Measurements from ENCODE around the gene TAB3. TPM values are rescaled to one million over a fixed set of nuclear protein-coding genes. Genes with fewer than 3 reads are reported as not detected.
A peak's percentile ranks its signal among the peaks of the same experiment; 100 is the strongest.

Gene TAB3, protein sequence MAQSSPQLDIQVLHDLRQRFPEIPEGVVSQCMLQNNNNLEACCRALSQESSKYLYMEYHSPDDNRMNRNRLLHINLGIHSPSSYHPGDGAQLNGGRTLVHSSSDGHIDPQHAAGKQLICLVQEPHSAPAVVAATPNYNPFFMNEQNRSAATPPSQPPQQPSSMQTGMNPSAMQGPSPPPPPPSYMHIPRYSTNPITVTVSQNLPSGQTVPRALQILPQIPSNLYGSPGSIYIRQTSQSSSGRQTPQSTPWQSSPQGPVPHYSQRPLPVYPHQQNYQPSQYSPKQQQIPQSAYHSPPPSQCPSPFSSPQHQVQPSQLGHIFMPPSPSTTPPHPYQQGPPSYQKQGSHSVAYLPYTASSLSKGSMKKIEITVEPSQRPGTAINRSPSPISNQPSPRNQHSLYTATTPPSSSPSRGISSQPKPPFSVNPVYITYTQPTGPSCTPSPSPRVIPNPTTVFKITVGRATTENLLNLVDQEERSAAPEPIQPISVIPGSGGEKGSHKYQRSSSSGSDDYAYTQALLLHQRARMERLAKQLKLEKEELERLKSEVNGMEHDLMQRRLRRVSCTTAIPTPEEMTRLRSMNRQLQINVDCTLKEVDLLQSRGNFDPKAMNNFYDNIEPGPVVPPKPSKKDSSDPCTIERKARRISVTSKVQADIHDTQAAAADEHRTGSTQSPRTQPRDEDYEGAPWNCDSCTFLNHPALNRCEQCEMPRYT
- 13.2 and 13.3 TPM in 2 replicates for total RNA-seq
- long read RNA-seq, partial matches to known transcripts, result 0 of 1 reads
- long read RNA-seq, other reads (novel, unspliced or antisense), result 1 of 1 reads

GRCh38 chrX:30889147-30890140 is at the start of gene TAB3:
TAB3 (minus strand) TSS chrX:30889254; CDS start chrX:30859588, 29,666 bp downstream.
- Mint-ChIP-seq H3K4me1 (peaks cover 14% of the 10 kb centered on the region), H3K9me3 (peaks cover 5% of the 10 kb centered on the region), H3K4me3 (peak within 1 kb of the TSS; percentile 96), H3K36me3 (ENCODE audit: low read depth) (no peaks in the 10 kb centered on the region), H3K27ac (ENCODE audit: unreplicated experiment) (peak within 1 kb of the TSS; percentile 76), H3K27me3 (ENCODE audit: low read depth) (peaks cover 12% of the 10 kb centered on the region)
- peak; percentile 75 for DNase-seq (ENCODE audit: low read depth, low spot score)
- TF ChIP-seq, protein P1, sequence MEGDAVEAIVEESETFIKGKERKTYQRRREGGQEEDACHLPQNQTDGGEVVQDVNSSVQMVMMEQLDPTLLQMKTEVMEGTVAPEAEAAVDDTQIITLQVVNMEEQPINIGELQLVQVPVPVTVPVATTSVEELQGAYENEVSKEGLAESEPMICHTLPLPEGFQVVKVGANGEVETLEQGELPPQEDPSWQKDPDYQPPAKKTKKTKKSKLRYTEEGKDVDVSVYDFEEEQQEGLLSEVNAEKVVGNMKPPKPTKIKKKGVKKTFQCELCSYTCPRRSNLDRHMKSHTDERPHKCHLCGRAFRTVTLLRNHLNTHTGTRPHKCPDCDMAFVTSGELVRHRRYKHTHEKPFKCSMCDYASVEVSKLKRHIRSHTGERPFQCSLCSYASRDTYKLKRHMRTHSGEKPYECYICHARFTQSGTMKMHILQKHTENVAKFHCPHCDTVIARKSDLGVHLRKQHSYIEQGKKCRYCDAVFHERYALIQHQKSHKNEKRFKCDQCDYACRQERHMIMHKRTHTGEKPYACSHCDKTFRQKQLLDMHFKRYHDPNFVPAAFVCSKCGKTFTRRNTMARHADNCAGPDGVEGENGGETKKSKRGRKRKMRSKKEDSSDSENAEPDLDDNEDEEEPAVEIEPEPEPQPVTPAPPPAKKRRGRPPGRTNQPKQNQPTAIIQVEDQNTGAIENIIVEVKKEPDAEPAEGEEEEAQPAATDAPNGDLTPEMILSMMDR (conservative IDR thresholded peaks at IDR 0.05), result no peak

DNA sequence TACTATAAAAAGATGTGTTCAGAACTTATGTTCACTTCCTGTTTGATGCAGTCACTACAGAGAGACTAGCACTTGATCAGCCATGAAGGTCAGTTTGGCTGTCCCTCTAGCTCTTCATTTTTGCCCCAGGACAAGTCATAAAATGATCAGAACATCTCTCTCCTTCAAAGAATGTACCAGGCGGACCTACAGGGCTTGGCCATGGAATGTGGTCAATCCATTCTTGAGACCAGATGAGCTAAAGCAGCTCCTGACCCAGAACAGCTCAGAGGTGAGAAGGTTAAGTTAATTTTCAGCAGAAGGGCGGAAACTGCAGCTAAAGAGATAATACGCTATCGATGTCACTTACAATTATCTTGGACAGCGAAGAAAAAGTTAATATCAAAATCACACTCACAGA is 49.2 kb upstream of the TAB3 start:
- no peaks in the 10 kb centered on the region for H3K4me1 Mint-ChIP-seq
- H3K27ac Mint-ChIP-seq (ENCODE audit: unreplicated experiment), result no peak overlapping the region
- no peak overlapping the region for H3K4me3 Mint-ChIP-seq
- no peak for DNase-seq (ENCODE audit: low read depth, low spot score)
- no peaks in the 10 kb centered on the region for H3K27me3 Mint-ChIP-seq (ENCODE audit: low read depth)
- TF ChIP-seq, protein P1 (conservative IDR thresholded peaks at IDR 0.05), result no peak
- H3K9me3 Mint-ChIP-seq, result peaks cover 8% of the 10 kb centered on the region
- no peaks in the 10 kb centered on the region for H3K36me3 Mint-ChIP-seq (ENCODE audit: low read depth)

DNA sequence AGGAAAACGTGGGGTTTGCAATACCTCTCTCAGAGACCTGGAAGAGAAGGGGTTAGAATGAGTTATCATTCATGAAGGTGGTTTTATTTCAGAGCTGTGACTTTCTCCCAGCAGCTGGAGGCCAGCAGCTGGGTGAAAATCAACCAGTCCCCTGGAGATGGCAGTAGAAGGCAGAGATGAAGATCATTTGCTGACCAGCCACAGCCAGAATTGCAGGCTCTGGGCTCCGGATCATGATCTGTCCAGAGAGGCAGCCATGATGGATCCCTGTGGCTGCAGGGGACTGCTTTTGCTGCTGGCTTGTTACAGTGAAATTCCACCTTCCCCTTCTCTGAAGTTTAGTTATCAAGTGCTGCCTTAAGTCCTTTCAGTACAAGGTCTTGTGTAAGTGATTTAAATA is 46.9 kb upstream of the TAB3 start:
- Mint-ChIP-seq H3K27ac (ENCODE audit: unreplicated experiment) (no peak overlapping the region), H3K4me1 (no peaks in the 10 kb centered on the region), H3K9me3 (peaks cover 10% of the 10 kb centered on the region), H3K27me3 (ENCODE audit: low read depth) (no peaks in the 10 kb centered on the region), H3K36me3 (ENCODE audit: low read depth) (no peaks in the 10 kb centered on the region), H3K4me3 (no peak overlapping the region)
- TF ChIP-seq, protein P1 (conservative IDR thresholded peaks at IDR 0.05), result peak; percentile 43
- peak; percentile 5 for DNase-seq (ENCODE audit: low read depth, low spot score)

DNA sequence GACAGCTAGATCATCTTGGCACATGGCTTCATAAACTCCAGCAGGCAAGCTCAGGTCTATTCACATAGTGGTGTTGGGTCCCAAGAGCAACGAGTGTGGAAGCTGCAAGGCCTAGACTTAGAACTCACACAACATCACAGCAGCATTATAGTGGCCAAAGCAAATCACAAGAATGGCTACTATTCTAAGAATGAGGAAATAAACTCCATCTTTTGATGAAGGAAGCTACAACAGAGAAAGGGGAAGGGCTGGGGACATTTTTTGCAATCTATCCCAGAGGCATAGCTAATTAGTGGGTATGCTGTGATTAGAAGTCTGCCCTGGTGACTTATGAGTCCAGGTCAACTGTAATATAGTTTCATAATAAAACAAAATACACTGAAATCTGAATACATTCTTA is 42.9 kb upstream of the TAB3 start:
- H3K27ac Mint-ChIP-seq (ENCODE audit: unreplicated experiment), result no peak overlapping the region

More for the DNA sequence above, 42.9 kb upstream of the TAB3 start:
- no peaks in the 10 kb centered on the region for H3K36me3 Mint-ChIP-seq (ENCODE audit: low read depth)
- peaks cover 6% of the 10 kb centered on the region for H3K9me3 Mint-ChIP-seq
- no peaks in the 10 kb centered on the region for H3K27me3 Mint-ChIP-seq (ENCODE audit: low read depth)
- TF ChIP-seq, protein P1 (conservative IDR thresholded peaks at IDR 0.05), result no peak
- no peak for DNase-seq (ENCODE audit: low read depth, low spot score)
- no peak overlapping the region for H3K4me3 Mint-ChIP-seq
- H3K4me1 Mint-ChIP-seq, result no peaks in the 10 kb centered on the region
